GM12878 (cell line): Measurements from ENCODE around the gene HPS3.

Experiments
- EGR1 ChIP-seq, 2 experiments: IDR thresholded peaks; 1 replicate in 1 of 2; 2 replicates in 1 of 2; pipeline ENCODE4 v1.6.1; 2011 to 2012; ENCODE audit warnings: low read depth in 2 of 2, low read length in 2 of 2, borderline replicate concordance in 1 of 2, mild to moderate bottlenecking in 1 of 2, moderate library complexity in 1 of 2
- RAD21 ChIP-seq: IDR thresholded peaks from 2 replicates; pipeline ENCODE4 v1.6.1; 2011; ENCODE audit warnings: mild to moderate bottlenecking, low read depth, low read length, moderate library complexity; ENCODE audit not compliant: insufficient read depth
- REST ChIP-seq: IDR thresholded peaks from 2 replicates; pipeline ENCODE4 v1.6.1; 2012; ENCODE audit warnings: mild to moderate bottlenecking, low read depth, low read length
- TF ChIP-seq, protein P1 (sequence below), 3 experiments: IDR thresholded peaks in 2 of 3; conservative IDR thresholded peaks in 1 of 3; 2 replicates each; pipeline ENCODE4 v1.5.1; 2011; ENCODE audit warnings: low read depth in 3 of 3, low read length in 3 of 3, mild to moderate bottlenecking in 3 of 3, control low read depth in 2 of 3, moderate library complexity in 2 of 3, inconsistent platforms in 1 of 3, mixed read lengths in 1 of 3; ENCODE audit not compliant: control insufficient read depth in 2 of 3, insufficient read depth in 1 of 3; ENCODE audit errors: extremely low read depth in 1 of 3

DNA sequence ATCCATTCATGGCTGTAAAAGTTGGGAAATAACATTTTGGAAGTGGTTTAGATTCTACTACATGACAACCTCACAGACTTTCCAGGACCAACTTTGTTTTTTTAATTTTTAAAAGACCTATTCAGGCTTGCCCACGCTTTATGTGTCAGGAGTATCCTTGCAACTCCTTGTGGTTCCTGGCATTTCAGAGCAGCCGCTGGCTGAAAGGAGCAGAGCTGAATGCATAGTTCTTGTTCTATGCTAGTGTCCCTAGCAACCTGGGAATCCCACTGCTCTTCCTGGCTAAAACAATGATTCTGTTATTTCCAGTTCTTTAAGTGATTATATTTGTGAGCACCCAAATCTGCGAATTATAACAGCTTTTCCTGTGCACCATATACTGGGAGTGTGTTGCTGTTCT is 57.3 kb downstream of the HPS3 start:
- no peak for TF ChIP-seq RAD21
- TF ChIP-seq EGR1 (IDR thresholded peaks at IDR 0.05; ENCODE audit: borderline replicate concordance in 1 of 2, low read depth in 2 of 2, low read length in 2 of 2), result no peak
- TF ChIP-seq, protein P1, sequence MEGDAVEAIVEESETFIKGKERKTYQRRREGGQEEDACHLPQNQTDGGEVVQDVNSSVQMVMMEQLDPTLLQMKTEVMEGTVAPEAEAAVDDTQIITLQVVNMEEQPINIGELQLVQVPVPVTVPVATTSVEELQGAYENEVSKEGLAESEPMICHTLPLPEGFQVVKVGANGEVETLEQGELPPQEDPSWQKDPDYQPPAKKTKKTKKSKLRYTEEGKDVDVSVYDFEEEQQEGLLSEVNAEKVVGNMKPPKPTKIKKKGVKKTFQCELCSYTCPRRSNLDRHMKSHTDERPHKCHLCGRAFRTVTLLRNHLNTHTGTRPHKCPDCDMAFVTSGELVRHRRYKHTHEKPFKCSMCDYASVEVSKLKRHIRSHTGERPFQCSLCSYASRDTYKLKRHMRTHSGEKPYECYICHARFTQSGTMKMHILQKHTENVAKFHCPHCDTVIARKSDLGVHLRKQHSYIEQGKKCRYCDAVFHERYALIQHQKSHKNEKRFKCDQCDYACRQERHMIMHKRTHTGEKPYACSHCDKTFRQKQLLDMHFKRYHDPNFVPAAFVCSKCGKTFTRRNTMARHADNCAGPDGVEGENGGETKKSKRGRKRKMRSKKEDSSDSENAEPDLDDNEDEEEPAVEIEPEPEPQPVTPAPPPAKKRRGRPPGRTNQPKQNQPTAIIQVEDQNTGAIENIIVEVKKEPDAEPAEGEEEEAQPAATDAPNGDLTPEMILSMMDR (IDR thresholded peaks at IDR 0.05 in 2 of 3, conservative IDR thresholded peaks at IDR 0.05 in 1 of 3; ENCODE audit: control insufficient read depth in 2 of 3, extremely low read depth in 1 of 3, insufficient read depth in 1 of 3, low read depth in 3 of 3, low read length in 3 of 3), result no peak
- TF ChIP-seq REST, result no peak
